Measurements from ENCODE around the gene KCNMA1.

DNA sequence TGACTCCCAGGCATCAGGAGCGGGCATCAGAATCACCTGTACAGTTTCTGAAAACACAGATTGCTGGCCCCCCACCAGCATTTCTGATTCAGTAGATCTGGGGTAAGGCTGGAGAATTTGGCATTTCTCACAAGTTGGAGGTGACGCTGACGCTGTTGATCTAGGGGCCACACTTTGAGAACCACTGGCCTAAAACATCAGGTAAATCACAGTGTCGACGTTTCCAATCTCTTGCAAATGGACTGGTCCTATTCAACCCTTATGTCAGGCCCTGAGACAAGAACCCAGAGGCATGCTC is 564.0 kb downstream of the KCNMA1 start:
- TF ChIP-seq POLR2A (IDR thresholded peaks at IDR 0.05) (no peak), CTCF (IDR thresholded peaks at IDR 0.05) (no peak), POLR2AphosphoS5 (IDR thresholded peaks at IDR 0.05) (no peak)
